ENCODE results near the gene PRPF8. TPM values are rescaled to one million over a fixed set of nuclear protein-coding genes. Genes with fewer than 3 reads are reported as not detected.

PRPF8 gene
- total RNA-seq, 4 donors from 2014 or later: 111 to 195 (median 161) TPM

- Histone ChIP-seq H3K36me3 (peaks cover 3 to 41% of the 10 kb centered on the region in 2 donors), H3K4me1 (peaks cover 7 to 66% (median 27%) of the 10 kb centered on the region in 3 donors), H3K9me3 (no peaks in the 10 kb centered on the region), H3K27me3 (no peaks in the 10 kb centered on the region), H3K27ac (peak overlapping the region; percentile 92 to 99 (median 98)), H3K4me3 (peak overlapping the region; percentile 73 to 92)
- ATAC-seq: peak; percentile 88
- peak; percentile 54 for TF ChIP-seq POLR2AphosphoS5 (IDR thresholded peaks at IDR 0.05)
- no peak for TF ChIP-seq EP300 (IDR thresholded peaks at IDR 0.05)
- TF ChIP-seq, protein P1, sequence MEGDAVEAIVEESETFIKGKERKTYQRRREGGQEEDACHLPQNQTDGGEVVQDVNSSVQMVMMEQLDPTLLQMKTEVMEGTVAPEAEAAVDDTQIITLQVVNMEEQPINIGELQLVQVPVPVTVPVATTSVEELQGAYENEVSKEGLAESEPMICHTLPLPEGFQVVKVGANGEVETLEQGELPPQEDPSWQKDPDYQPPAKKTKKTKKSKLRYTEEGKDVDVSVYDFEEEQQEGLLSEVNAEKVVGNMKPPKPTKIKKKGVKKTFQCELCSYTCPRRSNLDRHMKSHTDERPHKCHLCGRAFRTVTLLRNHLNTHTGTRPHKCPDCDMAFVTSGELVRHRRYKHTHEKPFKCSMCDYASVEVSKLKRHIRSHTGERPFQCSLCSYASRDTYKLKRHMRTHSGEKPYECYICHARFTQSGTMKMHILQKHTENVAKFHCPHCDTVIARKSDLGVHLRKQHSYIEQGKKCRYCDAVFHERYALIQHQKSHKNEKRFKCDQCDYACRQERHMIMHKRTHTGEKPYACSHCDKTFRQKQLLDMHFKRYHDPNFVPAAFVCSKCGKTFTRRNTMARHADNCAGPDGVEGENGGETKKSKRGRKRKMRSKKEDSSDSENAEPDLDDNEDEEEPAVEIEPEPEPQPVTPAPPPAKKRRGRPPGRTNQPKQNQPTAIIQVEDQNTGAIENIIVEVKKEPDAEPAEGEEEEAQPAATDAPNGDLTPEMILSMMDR (IDR thresholded peaks at IDR 0.05): peak in 3 of 4 experiments; percentile 23 to 96 (median 94)
- TF ChIP-seq POLR2A (IDR thresholded peaks at IDR 0.05): peak; percentile 49 to 54
- no CpG with 5 or more reads among the region's 100 CpGs for WGBS, 2 donors (ENCODE audit: low coverage in 1 of 2)
Observed at GRCh38 chr17:1648963-1649843, 35.5 kb downstream of the PRPF8 start.

- H3K27ac ChIP-seq: peak overlapping the region; percentile 64 to 99 (median 98)
- peaks cover 7 to 74% (median 34%) of the 10 kb centered on the region in 3 donors for H3K4me1 ChIP-seq
- no peaks in the 10 kb centered on the region for H3K9me3 ChIP-seq
- whole genome bisulfite sequencing, 2 donors (ENCODE audit: low coverage in 1 of 2): 0% methylated on average over 1 to 2 of the region's 54 CpGs
- H3K36me3 ChIP-seq: peaks cover 2 to 33% of the 10 kb centered on the region in 2 donors
- ATAC-seq: no peak
- peak overlapping the region; percentile 39 to 92 for H3K4me3 ChIP-seq
- TF ChIP-seq, protein P1 (IDR thresholded peaks at IDR 0.05): peak in 1 of 4 experiments; percentile 94
- no peak for TF ChIP-seq EP300 (IDR thresholded peaks at IDR 0.05)
- no peak for TF ChIP-seq POLR2A (IDR thresholded peaks at IDR 0.05)
- TF ChIP-seq POLR2AphosphoS5 (IDR thresholded peaks at IDR 0.05): peak; percentile 5
- no peaks in the 10 kb centered on the region for H3K27me3 ChIP-seq
Observed at GRCh38 chr17:1648173-1648962, 36.3 kb downstream of the PRPF8 start.

GRCh38 chr17:1647802-1648171 lies 36.9 kb downstream of the PRPF8 start:
- peaks cover 0 to 27% of the 10 kb centered on the region in 2 donors for H3K36me3 ChIP-seq
- peak overlapping the region in 1 of 2 donors; percentile 92 for H3K4me3 ChIP-seq
- no peak for ATAC-seq
- H3K27ac ChIP-seq: peak overlapping the region; percentile 64 to 99 (median 98)
- no peaks in the 10 kb centered on the region for H3K9me3 ChIP-seq
- H3K4me1 ChIP-seq: peaks cover 7 to 76% (median 35%) of the 10 kb centered on the region in 3 donors
- WGBS, 2 donors (ENCODE audit: low coverage in 1 of 2): 60% methylated on average over 6 of the region's 11 CpGs; no CpG with 5 or more reads in 1 of the 2 donors
- H3K27me3 ChIP-seq: no peaks in the 10 kb centered on the region
- TF ChIP-seq POLR2A (IDR thresholded peaks at IDR 0.05): no peak

- Histone ChIP-seq H3K4me3 (peak overlapping the region in 1 of 2 donors; percentile 57), H3K36me3 (peaks cover 0 to 13% of the 10 kb centered on the region in 2 donors), H3K4me1 (peaks cover 7 to 76% (median 35%) of the 10 kb centered on the region in 3 donors), H3K27me3 (no peaks in the 10 kb centered on the region), H3K9me3 (no peaks in the 10 kb centered on the region), H3K27ac (peak overlapping the region in 3 of 4 donors; percentile 98 to 99 (median 99))
- WGBS, 2 donors (ENCODE audit: low coverage in 1 of 2): 40 to 79% methylated on average over 1 to 6 of the region's 13 CpGs
- TF ChIP-seq POLR2A (IDR thresholded peaks at IDR 0.05): no peak
- no peak for TF ChIP-seq POLR2AphosphoS5 (IDR thresholded peaks at IDR 0.05)
- no peak for TF ChIP-seq EP300 (IDR thresholded peaks at IDR 0.05)
- TF ChIP-seq, protein P1 (IDR thresholded peaks at IDR 0.05): no peak
- ATAC-seq: no peak
Observed at GRCh38 chr17:1646199-1646875, 38.3 kb downstream of the PRPF8 start.

All from gastroesophageal sphincter (tissue), 4 donors.